Measurements from ENCODE around the gene CYFIP2. TPM values are rescaled to one million over a fixed set of nuclear protein-coding genes. Genes with fewer than 3 reads are reported as not detected.

Gene CYFIP2
- total and polyA plus RNA-seq, 2 donors (not counting 1 experiment from before 2014, with no cell fraction given): 5.0 to 27.6 TPM

- no peak overlapping the region for H3K27ac ChIP-seq (ENCODE audit: insufficient read depth, low read length)
- no peak overlapping the region for H3K9ac ChIP-seq (ENCODE audit: insufficient read depth, low read length)
- peaks cover 6% of the 10 kb centered on the region for H3K4me1 ChIP-seq (ENCODE audit: control insufficient read depth, extremely low read depth, insufficient read depth, low read length)
- H3K27me3 ChIP-seq (ENCODE audit: control insufficient read depth, insufficient read depth, low read length): no peaks in the 10 kb centered on the region
- DNase-seq (ENCODE audit: low read depth in 2 of 2): no peak
- H3K4me3 ChIP-seq (replicated peaks in 1 of 4; ENCODE audit: control extremely low read depth in 1 of 4, insufficient read depth in 1 of 4, low read depth in 3 of 4, low read length in 4 of 4): no peak overlapping the region
- no peaks in the 10 kb centered on the region for H3K79me2 ChIP-seq (ENCODE audit: control insufficient read depth, insufficient read depth, low read length)
- H4K20me1 ChIP-seq (ENCODE audit: control insufficient read depth, extremely low read depth, insufficient read depth, low read length): no peaks in the 10 kb centered on the region
- H3K36me3 ChIP-seq (ENCODE audit: control insufficient read depth, insufficient read depth, low read length): no peaks in the 10 kb centered on the region
- no peak overlapping the region for H3K4me2 ChIP-seq (ENCODE audit: extremely low read depth, insufficient read depth, low read length)
- H3K9me3 ChIP-seq (ENCODE audit: control insufficient read depth, insufficient read depth, low read depth, low read length): no peaks in the 10 kb centered on the region
- H2AFZ ChIP-seq (ENCODE audit: low read length): no peak overlapping the region
- TF ChIP-seq CTCF (conservative IDR thresholded peaks at IDR 0.05 in 1 of 2, IDR thresholded peaks at IDR 0.05 in 1 of 2; ENCODE audit: low read depth in 1 of 2, low read length in 2 of 2): no peak
Observed at GRCh38 chr5:157372472-157372822, 106.5 kb downstream of the CYFIP2 start.

GRCh38 chr5:157378509-157378908 lies 112.6 kb downstream of the CYFIP2 start:
- Histone ChIP-seq H2AFZ (ENCODE audit: low read length) (no peak overlapping the region), H3K36me3 (ENCODE audit: control insufficient read depth, insufficient read depth, low read length) (no peaks in the 10 kb centered on the region), H4K20me1 (ENCODE audit: control insufficient read depth, extremely low read depth, insufficient read depth, low read length) (no peaks in the 10 kb centered on the region), H3K4me2 (ENCODE audit: extremely low read depth, insufficient read depth, low read length) (no peak overlapping the region), H3K4me1 (ENCODE audit: control insufficient read depth, extremely low read depth, insufficient read depth, low read length) (peaks cover 3% of the 10 kb centered on the region), H3K4me3 (replicated peaks in 1 of 4; ENCODE audit: control extremely low read depth in 1 of 4, insufficient read depth in 1 of 4, low read depth in 3 of 4, low read length in 4 of 4) (no peak overlapping the region), H3K79me2 (ENCODE audit: control insufficient read depth, insufficient read depth, low read length) (no peaks in the 10 kb centered on the region), H3K27ac (ENCODE audit: insufficient read depth, low read length) (no peak overlapping the region), H3K9me3 (ENCODE audit: control insufficient read depth, insufficient read depth, low read depth, low read length) (no peaks in the 10 kb centered on the region), H3K9ac (ENCODE audit: insufficient read depth, low read length) (no peak overlapping the region), H3K27me3 (ENCODE audit: control insufficient read depth, insufficient read depth, low read length) (no peaks in the 10 kb centered on the region)
- no peak for DNase-seq (ENCODE audit: low read depth in 2 of 2)
- TF ChIP-seq CTCF (conservative IDR thresholded peaks at IDR 0.05 in 1 of 2, IDR thresholded peaks at IDR 0.05 in 1 of 2; ENCODE audit: low read depth in 1 of 2, low read length in 2 of 2) (no peak), EZH2 (IDR thresholded peaks at IDR 0.05; ENCODE audit: low read length, missing control alignments) (no peak)

- no peaks in the 10 kb centered on the region for H3K9me3 ChIP-seq (ENCODE audit: control insufficient read depth, insufficient read depth, low read depth, low read length)
- no peaks in the 10 kb centered on the region for H3K27me3 ChIP-seq (ENCODE audit: control insufficient read depth, insufficient read depth, low read length)
- H4K20me1 ChIP-seq (ENCODE audit: control insufficient read depth, extremely low read depth, insufficient read depth, low read length): no peaks in the 10 kb centered on the region
- H3K36me3 ChIP-seq (ENCODE audit: control insufficient read depth, insufficient read depth, low read length): no peaks in the 10 kb centered on the region
- H2AFZ ChIP-seq (ENCODE audit: low read length): no peak overlapping the region
- H3K4me2 ChIP-seq (ENCODE audit: extremely low read depth, insufficient read depth, low read length): no peak overlapping the region
- DNase-seq (ENCODE audit: low read depth in 2 of 2): no peak
- no peaks in the 10 kb centered on the region for H3K79me2 ChIP-seq (ENCODE audit: control insufficient read depth, insufficient read depth, low read length)
- no peak overlapping the region for H3K27ac ChIP-seq (ENCODE audit: insufficient read depth, low read length)
- no peak overlapping the region for H3K9ac ChIP-seq (ENCODE audit: insufficient read depth, low read length)
- no peak for TF ChIP-seq CTCF (conservative IDR thresholded peaks at IDR 0.05 in 1 of 2, IDR thresholded peaks at IDR 0.05 in 1 of 2; ENCODE audit: low read depth in 1 of 2, low read length in 2 of 2)
- no peak for TF ChIP-seq EZH2 (IDR thresholded peaks at IDR 0.05; ENCODE audit: low read length, missing control alignments)
- H3K4me3 ChIP-seq (replicated peaks in 1 of 4; ENCODE audit: control extremely low read depth in 1 of 4, insufficient read depth in 1 of 4, low read depth in 3 of 4, low read length in 4 of 4): no peak overlapping the region
- peaks cover 9% of the 10 kb centered on the region for H3K4me1 ChIP-seq (ENCODE audit: control insufficient read depth, extremely low read depth, insufficient read depth, low read length)
Observed at GRCh38 chr5:157379983-157380382, 114.1 kb downstream of the CYFIP2 start.

Measured in fibroblast of lung (primary cell).